ENCODE results near the gene KMT2C.

DNA sequence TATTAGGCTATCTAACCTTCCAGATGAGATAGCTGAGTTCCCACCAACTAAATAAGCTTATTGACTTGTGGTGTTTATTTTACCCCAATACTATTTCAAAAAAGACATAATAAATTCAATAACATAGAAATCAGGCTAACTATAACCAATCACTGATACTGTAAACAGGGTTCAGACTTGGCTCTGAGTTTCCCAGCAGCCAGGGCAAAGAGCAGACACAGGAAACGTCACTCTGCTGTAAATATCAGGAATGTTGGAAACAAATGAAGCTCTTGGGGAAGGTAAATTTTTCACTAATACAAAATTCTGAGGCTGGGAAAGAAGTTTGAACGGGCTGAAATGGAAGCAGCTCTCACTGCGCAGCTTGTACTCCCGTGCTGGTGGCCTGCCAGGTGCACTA, 295.7 kb downstream of the KMT2C start:
- TF ChIP-seq, protein P1, sequence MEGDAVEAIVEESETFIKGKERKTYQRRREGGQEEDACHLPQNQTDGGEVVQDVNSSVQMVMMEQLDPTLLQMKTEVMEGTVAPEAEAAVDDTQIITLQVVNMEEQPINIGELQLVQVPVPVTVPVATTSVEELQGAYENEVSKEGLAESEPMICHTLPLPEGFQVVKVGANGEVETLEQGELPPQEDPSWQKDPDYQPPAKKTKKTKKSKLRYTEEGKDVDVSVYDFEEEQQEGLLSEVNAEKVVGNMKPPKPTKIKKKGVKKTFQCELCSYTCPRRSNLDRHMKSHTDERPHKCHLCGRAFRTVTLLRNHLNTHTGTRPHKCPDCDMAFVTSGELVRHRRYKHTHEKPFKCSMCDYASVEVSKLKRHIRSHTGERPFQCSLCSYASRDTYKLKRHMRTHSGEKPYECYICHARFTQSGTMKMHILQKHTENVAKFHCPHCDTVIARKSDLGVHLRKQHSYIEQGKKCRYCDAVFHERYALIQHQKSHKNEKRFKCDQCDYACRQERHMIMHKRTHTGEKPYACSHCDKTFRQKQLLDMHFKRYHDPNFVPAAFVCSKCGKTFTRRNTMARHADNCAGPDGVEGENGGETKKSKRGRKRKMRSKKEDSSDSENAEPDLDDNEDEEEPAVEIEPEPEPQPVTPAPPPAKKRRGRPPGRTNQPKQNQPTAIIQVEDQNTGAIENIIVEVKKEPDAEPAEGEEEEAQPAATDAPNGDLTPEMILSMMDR (conservative IDR thresholded peaks at IDR 0.05): no peak
- no peak for TF ChIP-seq ZFX (IDR thresholded peaks at IDR 0.05)
